ENCODE measurements around the gene TMEM219.
"Not testable (repeated sequence)": the region's sequence is repeated elsewhere in the genome, so short reads cannot be mapped to it uniquely, and the experiment has no call there.

The TMEM219 gene

DNA sequence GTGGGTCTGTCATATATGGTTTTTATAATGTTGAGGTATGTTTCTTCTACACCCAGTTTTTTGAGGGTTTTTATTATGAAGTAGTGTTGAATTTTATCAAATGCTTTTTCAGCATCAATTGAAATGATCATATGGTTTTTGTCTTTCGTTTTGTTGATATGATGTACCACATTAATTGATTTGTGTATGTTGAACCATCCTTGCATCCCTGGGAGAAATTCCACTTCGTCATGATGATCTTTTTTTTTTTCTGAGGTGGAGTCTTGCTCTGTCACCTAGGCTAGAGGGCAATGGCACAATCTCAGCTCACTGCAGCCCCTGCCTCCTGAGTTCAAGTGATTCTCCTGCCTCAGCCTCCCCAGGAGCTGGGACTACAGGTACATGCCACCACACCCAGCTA is 14.0 kb upstream of the TMEM219 start:
- DNase-seq, result no peak
- intact Hi-C loops (cut with DNase I), result no loop called here

- DNase-seq, result no peak
- intact Hi-C loops (cut with DNase I), result no loop called here
Observed at GRCh38 chr16:29950806-29951461, 10.9 kb upstream of the TMEM219 start.

- DNase-seq, result no peak
- intact Hi-C loops (cut with DNase I), result no loop called here
Observed at GRCh38 chr16:29951625-29952365, 10.1 kb upstream of the TMEM219 start.

DNA sequence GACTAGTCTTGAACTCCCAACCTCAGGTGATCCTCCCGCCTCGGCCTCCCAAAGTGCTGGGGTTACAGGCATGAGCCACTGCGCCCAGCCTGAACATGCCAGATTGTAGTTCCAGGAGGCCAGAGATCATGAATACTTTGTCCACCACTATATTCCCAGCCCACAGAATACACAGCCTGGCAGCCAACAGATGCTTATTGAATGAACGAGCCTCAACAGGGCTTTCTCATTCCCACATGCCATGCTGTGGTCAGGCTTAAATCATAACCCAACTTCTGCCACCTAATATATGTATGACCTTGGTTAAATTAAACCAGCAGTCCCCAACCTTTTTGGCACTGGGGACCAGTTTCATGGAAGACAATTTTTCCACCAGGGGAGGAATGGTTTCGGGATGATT is 3.1 kb upstream of the TMEM219 start:
- no peak for DNase-seq
- intact Hi-C loops (cut with DNase I), result no loop called here

GRCh38 chr16:29959293-29959692 is 2.6 kb upstream of the TMEM219 start:
- intact Hi-C loops (cut with DNase I), result no loop called here
- no peak for DNase-seq

DNA sequence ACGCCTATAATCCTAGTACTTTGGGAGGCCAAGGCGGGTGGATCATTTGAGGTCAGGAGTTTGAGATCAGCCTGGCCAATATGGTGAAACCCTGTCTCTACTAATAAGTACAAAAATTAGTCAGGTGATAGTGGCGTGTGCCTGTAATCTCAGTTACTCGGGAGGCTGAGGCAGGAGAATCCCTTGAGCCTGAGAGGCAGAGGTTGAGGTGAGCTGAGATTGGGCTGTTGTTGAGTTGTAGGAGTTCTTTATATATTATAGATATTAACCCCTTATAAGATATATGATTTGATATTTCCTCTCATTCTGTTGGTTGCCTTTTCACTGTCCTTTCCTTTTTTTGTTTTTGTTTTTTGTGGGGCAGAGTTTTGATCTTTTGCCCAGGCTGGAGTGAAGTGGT is 2.1 kb upstream of the TMEM219 start:
- intact Hi-C loops (cut with DNase I), result loop anchor here (5.0 kb wide), 1 partner anchor 33 kb away; the partner anchor contains the start of gene KCTD13
- not testable (repeated sequence) for DNase-seq

DNA sequence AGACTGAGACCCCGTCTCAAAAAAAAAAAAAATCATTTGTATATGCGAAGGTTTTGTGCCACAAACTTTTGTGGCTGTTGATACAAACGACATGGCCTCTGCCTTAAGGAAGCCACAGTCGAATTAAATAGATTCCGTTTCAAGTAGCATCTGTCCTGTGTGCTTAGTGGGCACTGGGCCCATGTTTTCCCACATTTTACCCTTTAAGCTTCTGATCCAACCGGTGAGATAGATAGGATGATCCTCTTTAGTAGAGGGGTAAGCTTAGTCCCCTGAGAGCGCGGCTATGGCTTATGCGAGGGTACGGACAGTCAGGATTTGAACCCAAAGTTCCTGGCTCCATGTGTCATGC is 776 bp upstream of the TMEM219 start:
- intact Hi-C loops (cut with DNase I), result loop anchor here (5.0 kb wide), 1 partner anchor 34 kb away; the partner anchor contains the start of gene KCTD13
- DNase-seq, result no peak

GRCh38 chr16:29962344-29962994 is 590 bp downstream of the TMEM219 start:
- peak in 3 of 10 donors; percentile 5 to 67 (median 15) for DNase-seq
- intact Hi-C loops (cut with DNase I), result loop anchor here (5.0 kb wide), 1 partner anchor 35 kb away; the partner anchor contains the start of gene KCTD13

GRCh38 chr16:29963021-29963743 is 1.3 kb downstream of the TMEM219 start:
- DNase-seq, result peak in 2 of 10 donors; percentile 39 to 59
- intact Hi-C loops (cut with DNase I), result loop anchor here (5.0 kb wide), 1 partner anchor 36 kb away; the partner anchor contains the start of gene KCTD13

DNA sequence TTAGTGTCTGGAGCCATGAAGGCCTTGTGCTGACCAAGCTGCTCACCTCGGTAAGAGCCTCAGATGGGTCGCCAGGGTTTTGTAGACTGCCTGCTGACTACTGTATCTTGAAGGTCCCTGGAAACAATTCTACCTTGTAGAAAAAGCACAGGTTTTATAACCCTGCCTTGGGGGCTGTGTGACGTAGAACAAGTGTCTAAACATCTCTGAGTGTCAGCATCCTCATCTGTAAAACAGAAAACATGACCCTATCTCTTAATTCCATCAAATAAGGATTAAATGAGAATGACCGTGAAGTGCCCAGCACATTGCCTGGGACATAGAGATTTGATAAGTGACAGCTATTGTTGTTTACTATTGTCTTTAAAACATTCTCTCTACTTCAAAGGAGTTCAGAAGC is 6.3 kb downstream of the TMEM219 start:
- intact Hi-C loops (cut with DNase I), result no loop called here
- peak in 1 of 10 donors; percentile 6 for DNase-seq

GRCh38 chr16:29971304-29971703 is 9.4 kb downstream of the TMEM219 start:
- intact Hi-C loops (cut with DNase I), result loop anchor here (5.0 kb wide), 1 partner anchor 109 kb away; the partner anchor contains the start of gene CDIPT
- peak in 1 of 10 donors; percentile 22 for DNase-seq

DNA sequence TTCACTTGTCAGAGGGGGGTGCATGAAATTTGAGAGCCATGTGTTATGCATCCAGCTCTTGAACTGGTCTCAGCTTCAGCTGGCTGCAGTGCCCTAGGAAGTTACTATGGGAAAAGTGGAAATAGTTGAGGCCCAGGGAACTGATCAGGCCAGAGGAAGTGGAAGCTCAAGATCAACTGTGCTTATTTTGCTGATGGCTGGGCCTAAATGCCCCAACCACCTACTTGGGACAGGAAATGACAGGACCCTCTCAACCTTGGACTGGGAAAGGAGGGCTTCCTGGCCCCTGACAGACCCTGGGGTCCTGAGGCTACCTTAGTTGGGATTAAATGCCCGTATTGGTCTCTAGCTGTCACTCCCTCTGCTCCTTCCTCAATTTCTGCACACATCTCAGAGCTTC is 10.6 kb downstream of the TMEM219 start:
- DNase-seq, result peak in 1 of 10 donors; percentile 1
- intact Hi-C loops (cut with DNase I), result loop anchor here (2.0 to 5.0 kb wide), 2 partner anchors 74 to 110 kb away; partner anchors contain the start of genes CDIPT and SEZ6L2

DNA sequence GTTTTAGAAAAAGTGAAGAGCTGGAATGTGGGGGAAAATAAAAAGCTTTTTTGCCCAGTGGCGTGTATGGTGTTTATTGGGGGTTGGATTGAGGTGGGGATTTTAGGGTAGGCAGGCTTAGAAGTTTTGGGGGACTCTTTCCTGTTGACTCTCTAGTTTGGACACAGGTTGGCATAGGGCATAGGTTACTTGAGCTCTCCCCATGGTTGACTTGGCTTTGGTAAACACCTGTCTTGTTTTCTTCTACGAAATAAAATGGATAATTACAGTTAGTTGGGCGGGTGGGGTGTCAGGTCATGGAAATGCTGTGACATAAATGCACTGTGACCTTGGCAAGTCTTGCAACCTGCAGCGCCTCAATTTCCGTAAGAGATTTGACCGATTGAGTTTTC is 11.1 kb downstream of the TMEM219 start:
- peak in 1 of 10 donors; percentile 5 for DNase-seq
- intact Hi-C loops (cut with DNase I), result loop anchor here (1.0 to 5.0 kb wide), 3 partner anchors 22 to 111 kb away; partner anchors contain the start of genes CDIPT, HIRIP3 and SEZ6L2

DNA sequence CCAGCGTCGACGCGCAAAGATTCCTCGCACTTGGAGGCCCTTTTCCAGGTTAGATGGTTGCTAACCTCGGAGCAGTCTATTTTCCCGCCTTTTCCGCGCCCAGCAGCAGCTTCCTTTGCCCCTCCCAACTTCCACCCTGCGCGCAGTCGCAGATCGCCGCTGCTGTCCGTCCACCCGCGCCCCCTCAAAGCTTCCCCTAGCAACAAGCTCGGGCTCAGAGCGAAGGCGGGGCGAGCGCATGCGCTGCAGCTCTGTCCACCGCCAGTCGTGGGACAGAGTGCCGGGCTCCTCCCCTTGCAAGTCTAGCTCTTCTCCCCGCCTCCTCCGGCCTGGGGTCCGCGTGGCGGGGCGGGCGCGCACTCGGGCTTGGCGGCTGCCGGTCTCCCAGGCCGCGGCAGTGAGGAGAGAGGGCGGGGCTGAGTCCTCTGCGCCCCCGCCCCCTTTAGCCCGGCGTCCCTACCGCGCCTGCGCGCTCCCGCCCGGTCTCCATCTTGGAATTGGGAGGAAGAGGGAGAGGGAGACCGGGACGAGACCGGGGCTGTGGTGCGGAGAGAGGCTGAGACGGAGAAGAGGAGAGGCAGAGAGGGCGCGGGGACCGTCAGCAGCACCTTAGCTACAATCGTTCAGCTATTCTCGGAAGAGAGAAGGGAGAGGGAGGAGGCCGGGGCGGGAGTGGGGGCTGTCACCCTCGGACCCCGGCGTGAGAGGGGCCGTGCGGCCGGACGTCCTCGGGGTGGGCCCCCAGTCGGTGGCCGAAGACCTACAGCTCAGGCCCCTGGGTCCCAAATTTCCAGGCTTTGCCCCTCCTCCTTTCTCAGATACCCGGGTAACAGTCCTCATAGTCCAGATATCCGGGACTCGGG is 11.7 kb downstream of the TMEM219 start, which contains the start of gene TAOK2:
TAOK2 (plus strand) TSS at position 485 of the 863 bp plus-strand sequence. CDS start 3,905 bp downstream, outside the sequence.
- DNase-seq, result peak; percentile 97 to 100 (median 99)
- intact Hi-C loops (cut with DNase I), result loop anchor here (1.0 to 5.0 kb wide), 3 partner anchors 22 to 111 kb away; partner anchors contain the start of genes CDIPT, HIRIP3 and SEZ6L2

DNA sequence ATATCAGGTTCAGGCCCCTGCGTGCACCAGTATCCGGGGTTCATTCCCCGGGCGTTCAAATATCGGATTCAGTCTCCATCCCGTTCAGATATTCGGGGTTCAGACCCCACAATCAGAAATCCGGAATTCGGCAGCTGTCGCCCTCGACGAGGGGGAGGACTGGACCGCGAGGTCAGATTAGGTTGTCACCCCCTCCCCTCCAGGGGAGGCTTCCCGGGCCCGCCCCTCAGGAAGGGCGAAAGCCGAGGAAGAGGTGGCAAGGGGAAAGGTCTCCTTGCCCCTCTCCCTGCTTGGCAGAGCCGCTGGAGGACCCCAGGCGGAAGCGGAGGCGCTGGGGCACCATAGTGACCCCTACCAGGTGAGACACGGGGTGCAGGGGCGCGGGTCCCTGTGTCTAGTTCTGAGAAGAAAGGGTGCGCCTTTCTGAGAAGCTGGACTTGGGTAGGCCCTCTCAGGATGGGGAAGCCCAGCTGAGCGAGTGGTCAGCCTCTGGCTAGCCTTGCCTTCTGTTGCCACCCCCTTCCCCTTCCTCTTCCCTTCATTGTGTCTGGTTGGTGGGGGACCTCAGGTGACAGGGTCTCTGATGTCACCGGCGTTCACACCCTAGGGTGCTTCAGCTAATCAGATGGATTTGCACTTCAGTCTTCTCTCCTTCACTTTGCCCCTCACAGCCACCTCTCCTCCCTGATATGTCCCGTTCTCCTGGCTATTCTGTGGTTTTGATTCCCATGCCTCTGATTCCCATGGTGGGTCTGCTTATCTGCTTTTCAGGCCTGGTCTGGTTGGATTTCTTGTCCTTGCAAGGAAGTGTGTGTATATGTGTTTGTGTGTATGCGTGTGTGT is 12.6 kb downstream of the TMEM219 start:
- peak in 3 of 10 donors; percentile 70 to 83 (median 75) for DNase-seq
- intact Hi-C loops (cut with DNase I), result loop anchor here (5.0 kb wide), 1 partner anchor 112 kb away; the partner anchor contains the start of gene CDIPT

DNA sequence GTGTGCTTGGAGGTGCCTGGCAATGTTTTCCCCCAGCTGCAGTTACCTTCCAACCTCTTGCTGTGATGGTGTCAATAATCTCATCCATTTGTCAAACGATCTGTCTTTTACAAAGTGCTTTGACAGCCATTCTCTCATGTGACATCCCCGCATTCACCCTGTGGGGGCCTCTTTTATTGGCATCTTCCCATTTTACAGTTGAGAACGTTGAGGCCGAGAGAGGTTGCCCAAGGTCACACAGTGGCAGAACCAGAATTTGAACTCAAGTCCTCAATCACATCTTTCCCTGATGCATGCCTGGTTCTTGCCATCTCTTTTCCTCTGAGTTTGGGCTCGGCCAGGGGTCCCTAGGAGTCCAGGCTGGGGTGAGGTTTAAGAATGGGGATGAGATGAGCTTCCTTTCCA is 13.3 kb downstream of the TMEM219 start:
- no peak for DNase-seq
- intact Hi-C loops (cut with DNase I), result no loop called here

DNA sequence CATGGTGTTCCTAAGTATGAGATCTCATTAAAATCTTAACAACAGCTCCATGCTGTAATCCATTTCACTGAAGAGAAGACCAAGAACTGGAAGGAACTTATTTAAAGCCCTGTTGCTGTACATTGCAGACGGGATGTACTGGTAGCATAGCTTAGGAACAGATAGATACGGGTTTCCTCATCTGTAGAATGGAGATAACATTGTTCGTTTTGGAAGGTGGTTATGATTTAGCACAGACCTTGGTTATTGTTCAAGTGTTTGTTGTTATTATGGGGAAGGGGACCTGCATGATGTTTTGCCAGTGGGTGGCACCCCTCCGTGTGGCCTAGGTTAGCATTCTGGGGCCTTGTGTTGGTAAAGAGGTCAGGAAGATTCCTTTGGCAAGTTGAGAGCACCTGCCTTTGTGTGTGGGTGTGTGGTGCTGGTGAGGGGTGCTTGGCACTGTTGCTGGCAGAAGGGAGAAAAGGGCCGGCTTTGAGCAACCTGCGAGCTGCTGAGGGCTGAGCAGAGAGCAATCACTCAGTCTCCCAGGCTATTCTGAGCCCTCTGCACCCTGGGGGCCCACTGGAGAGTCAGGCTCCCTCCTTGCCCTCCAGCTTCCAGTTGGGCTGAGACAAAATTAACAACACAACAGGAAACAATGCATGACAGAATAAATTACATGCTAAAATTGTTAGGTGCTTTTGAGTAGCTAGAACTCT is 14.1 kb downstream of the TMEM219 start:
- intact Hi-C loops (cut with DNase I), result no loop called here
- DNase-seq, result peak in 3 of 10 donors; percentile 49 to 84 (median 70)
